K562 (cell line): ENCODE results near the gene OVOL3. TPM values are rescaled to one million over a fixed set of nuclear protein-coding genes. Genes with fewer than 3 reads are reported as not detected.
A peak's percentile ranks its signal among the peaks of the same experiment; 100 is the strongest.

Experiments
- CEBPG ChIP-seq, 3 experiments: fragments of 200-800 bp in 1 of 3; sonication (Bioruptor generic) in 1 of 3; sonication (generic) in 1 of 3; formaldehyde crosslinking in 1 of 3; IDR thresholded peaks in 2 of 3; conservative IDR thresholded peaks in 1 of 3; 2 replicates each; pipeline versions ENCODE4 v1.6.1 to v1.8.0; 2016 to 2022; ENCODE audit warnings: missing compliant biosample characterization in 2 of 3, missing genetic modification characterization in 2 of 3, mild to moderate bottlenecking in 1 of 3, missing genetic modification reagents in 1 of 3
- CXXC5 ChIP-seq: fragments of 250-450 bp; sonication (Bioruptor Pico); IDR thresholded peaks from 2 replicates; pipeline ENCODE4 v1.8.0; 2022; ENCODE audit warnings: inconsistent platforms, mild to moderate bottlenecking, moderate library complexity
- EP300 ChIP-seq: IDR thresholded peaks from 2 replicates; pipeline ENCODE4 v1.6.1; 2012; ENCODE audit warnings: low read length, improper control_type of control experiment
- EP400 ChIP-seq: fragments of 450-650 bp; IDR thresholded peaks from 2 replicates; pipeline ENCODE4 v1.6.1; 2017; ENCODE audit warnings: antibody characterized with exemption, mild to moderate bottlenecking, moderate library complexity
- FOS ChIP-seq: IDR thresholded peaks from 3 replicates; pipeline ENCODE4 v1.6.1; 2011; ENCODE audit not compliant: insufficient read length; ENCODE audit errors: extremely low read depth
- HNRNPL ChIP-seq: fragments of 200-400 bp; formaldehyde crosslinking; IDR thresholded peaks from 2 replicates; pipeline ENCODE4 v1.6.1; 2017; ENCODE audit warnings: low read depth, mild to moderate bottlenecking, low read length
- ILK ChIP-seq: fragments of 450-650 bp; IDR thresholded peaks from 2 replicates; pipeline ENCODE4 v1.6.1; 2016; ENCODE audit warnings: missing genetic modification characterization, low read depth, mild to moderate bottlenecking, missing compliant biosample characterization, moderate library complexity, borderline replicate concordance
- KLF13 ChIP-seq: fragments of 450-650 bp; IDR thresholded peaks from 2 replicates; pipeline ENCODE4 v1.6.1; 2016; ENCODE audit warnings: missing genetic modification characterization, low read depth, mild to moderate bottlenecking, missing compliant biosample characterization, moderate library complexity, borderline replicate concordance
- NCOA2 ChIP-seq, 2 experiments: fragments of 450-650 bp; IDR thresholded peaks; 2 replicates each; pipeline ENCODE4 v1.6.1; 2018; ENCODE audit warnings: mild to moderate bottlenecking in 2 of 2, moderate library complexity in 1 of 2; ENCODE audit not compliant: partially characterized antibody in 2 of 2
- NR4A1 ChIP-seq, 2 experiments: fragments of 250-450 bp in 1 of 2; fragments of 450-650 bp in 1 of 2; sonication (Bioruptor Pico) in 1 of 2; IDR thresholded peaks; 2 replicates each; pipeline versions ENCODE4 v1.4.0 to v1.6.1; 2016 to 2020; ENCODE audit warnings: mild to moderate bottlenecking in 2 of 2, missing compliant biosample characterization in 1 of 2, missing genetic modification characterization in 1 of 2, moderate library complexity in 1 of 2
- PML ChIP-seq: IDR thresholded peaks from 2 replicates; pipeline ENCODE4 v1.6.1; 2012; ENCODE audit warnings: low read length, inconsistent platforms
- POLR2AphosphoS2 ChIP-seq: IDR thresholded peaks from 2 replicates; pipeline ENCODE4 v1.6.1; 2012; ENCODE audit warnings: low read length, improper control_type of control experiment
- RBBP5 ChIP-seq: fragments of 200-600 bp; sonication (generic); IDR thresholded peaks from 2 replicates; pipeline ENCODE4 v1.6.1; 2012; ENCODE audit warnings: borderline replicate concordance, mild to moderate bottlenecking, low read length, control low read depth, inconsistent platforms; ENCODE audit not compliant: insufficient read depth, poor library complexity, severe bottlenecking
- RBM25 ChIP-seq: fragments of 200-400 bp; formaldehyde crosslinking; IDR thresholded peaks from 2 replicates; pipeline ENCODE4 v1.6.1; 2018; ENCODE audit warnings: low read length, low read depth, moderate library complexity; ENCODE audit not compliant: severe bottlenecking
- SETDB1 ChIP-seq: IDR thresholded peaks from one replicate; pipeline ENCODE4 v1.6.1; 2012; ENCODE audit warnings: low read length, control low read depth, inconsistent platforms
- SP2 ChIP-seq: IDR thresholded peaks from 2 replicates; pipeline ENCODE4 v1.6.1; 2011; ENCODE audit warnings: mild to moderate bottlenecking, low read depth, low read length, moderate library complexity; ENCODE audit not compliant: poor library complexity, severe bottlenecking; ENCODE audit errors: extremely low read depth
- TAL1 ChIP-seq: fragments of 450-650 bp; IDR thresholded peaks from 2 replicates; pipeline ENCODE4 v1.6.1; 2016; ENCODE audit warnings: mild to moderate bottlenecking
- ZBED1 ChIP-seq: IDR thresholded peaks from 2 replicates; pipeline ENCODE4 v1.6.1; 2014
- ZC3H4 ChIP-seq: sonication (generic); formaldehyde crosslinking; IDR thresholded peaks from 2 replicates; pipeline ENCODE4 v1.9.0; 2021; ENCODE audit warnings: missing genetic modification reagents, borderline replicate concordance
- ZNF239 ChIP-seq: fragments of 250-450 bp; sonication (Bioruptor Pico); IDR thresholded peaks from 2 replicates; pipeline ENCODE4 v1.4.0; 2020; ENCODE audit warnings: mild to moderate bottlenecking
- ZNF253 ChIP-seq: fragments of 250-450 bp; sonication (Bioruptor Pico); conservative IDR thresholded peaks from 2 replicates; pipeline ENCODE4 v1.6.1; 2021; ENCODE audit warnings: mild to moderate bottlenecking
- ZNF436 ChIP-seq: fragments of 250-450, 450-650 bp; sonication (Bioruptor Pico); formaldehyde crosslinking; IDR thresholded peaks from 2 replicates; pipeline ENCODE4 v1.7.0; 2020; ENCODE audit warnings: mild to moderate bottlenecking
- ZNF445 ChIP-seq: fragments of 250-450 bp; sonication (Bioruptor Pico); IDR thresholded peaks from 2 replicates; pipeline ENCODE4 v1.4.0; 2020; ENCODE audit warnings: low read depth, mild to moderate bottlenecking, moderate library complexity
- ZNF717 ChIP-seq: fragments of 250-450 bp; sonication (Bioruptor Pico); IDR thresholded peaks from 2 replicates; pipeline ENCODE4 v1.5.0; 2021
- polyA plus RNA-seq, 8 experiments: library from polyadenylated mRNA; depleted of rRNA in 4 of 8; stranded (reverse) in 5 of 8; unstranded in 3 of 8; fragments of >200 nt; fragmentation: Nextera tagmentation in 2 of 8; fragmentation: Illumina TruSeq in 1 of 8; extraction: Ambion mirVana in 2 of 8; extraction: Trizol in 1 of 8; gene quantifications; 2 replicates each; pipeline versions ENCODE4 v1.2.1 to v1.2.3, GENCODE V29; 2011 to 2014; ENCODE audit warnings: inconsistent platforms in 1 of 8, missing spikeins in 1 of 8
- total RNA-seq, 7 experiments: library from RNA; depleted of rRNA in 6 of 7; stranded (reverse); fragments of >200 nt in 6 of 7; fragmentation: Illumina TruSeq in 2 of 7; extraction: Trizol in 2 of 7; gene quantifications; 2 replicates each; pipeline versions ENCODE4 v1.2.1 to v1.2.3, GENCODE V29; 2011 to 2021; ENCODE audit warnings: low replicate concordance in 1 of 7
- TF ChIP-seq, protein P1 (sequence below): fragments of 250-450 bp; sonication (Bioruptor Pico); IDR thresholded peaks from 2 replicates; pipeline ENCODE4 v1.8.0; 2021; ENCODE audit warnings: mild to moderate bottlenecking, moderate library complexity
- TF ChIP-seq, protein P2 (sequence below): fragments of 250-450 bp; sonication (Bioruptor Pico); IDR thresholded peaks from 2 replicates; pipeline ENCODE4 v1.5.1; 2021; ENCODE audit warnings: mild to moderate bottlenecking

OVOL3 gene
- total and polyA plus RNA-seq, 9 of the 15 experiments (the other 6 are each of a cell fraction or from before 2014, with no cell fraction given): not detected

DNA sequence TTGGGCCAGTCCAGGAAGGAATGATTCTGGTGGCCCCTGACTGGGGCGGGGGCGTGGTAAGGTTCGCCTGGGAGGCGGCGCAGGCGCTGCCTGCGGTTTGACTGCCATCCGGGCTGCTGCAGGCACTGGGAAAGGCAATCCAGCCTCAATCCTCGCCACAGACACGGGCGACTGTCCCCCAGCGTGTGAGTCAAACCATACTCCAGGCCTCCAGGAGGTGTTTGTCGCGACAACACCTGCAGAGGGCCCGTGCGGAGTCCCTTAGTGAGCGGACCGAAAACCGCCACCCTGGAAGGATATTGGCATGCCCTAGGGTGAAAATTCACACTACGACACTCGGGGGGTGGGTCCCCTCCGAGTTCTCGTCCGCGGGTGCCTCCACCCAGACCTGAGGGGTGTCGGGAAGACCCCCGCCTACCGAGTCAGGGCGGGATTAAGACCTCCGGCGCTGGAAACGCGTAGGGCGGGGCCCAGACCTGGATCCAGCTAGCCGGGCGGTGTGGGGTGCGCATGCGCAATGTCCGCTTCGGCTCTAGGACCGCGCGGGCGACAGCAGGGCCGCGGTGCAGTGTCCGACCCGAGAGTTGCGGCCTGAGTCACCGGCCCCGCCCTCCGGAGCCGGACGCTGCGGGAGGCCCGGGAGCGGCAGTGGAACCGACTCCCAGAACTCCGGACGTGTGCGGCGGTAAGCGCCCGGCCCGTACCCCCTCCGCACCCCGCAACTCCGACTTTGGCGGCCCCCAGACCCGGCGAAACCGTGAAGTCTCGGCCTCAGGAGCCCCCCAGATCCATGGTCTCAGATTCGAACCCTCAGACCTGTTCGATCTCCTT lies 28.7 kb downstream of the OVOL3 start, which contains the start of gene CAPNS1 (continued):
- TF ChIP-seq, protein P1, sequence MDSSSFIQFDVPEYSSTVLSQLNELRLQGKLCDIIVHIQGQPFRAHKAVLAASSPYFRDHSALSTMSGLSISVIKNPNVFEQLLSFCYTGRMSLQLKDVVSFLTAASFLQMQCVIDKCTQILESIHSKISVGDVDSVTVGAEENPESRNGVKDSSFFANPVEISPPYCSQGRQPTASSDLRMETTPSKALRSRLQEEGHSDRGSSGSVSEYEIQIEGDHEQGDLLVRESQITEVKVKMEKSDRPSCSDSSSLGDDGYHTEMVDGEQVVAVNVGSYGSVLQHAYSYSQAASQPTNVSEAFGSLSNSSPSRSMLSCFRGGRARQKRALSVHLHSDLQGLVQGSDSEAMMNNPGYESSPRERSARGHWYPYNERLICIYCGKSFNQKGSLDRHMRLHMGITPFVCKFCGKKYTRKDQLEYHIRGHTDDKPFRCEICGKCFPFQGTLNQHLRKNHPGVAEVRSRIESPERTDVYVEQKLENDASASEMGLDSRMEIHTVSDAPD (CRISPR knock-in tag): no peak
- TF ChIP-seq ZC3H4 (CRISPR knock-in tag) (no peak), CEBPG (CRISPR knock-in tag; IDR thresholded peaks at IDR 0.05) (no peak), CEBPG (tag; conservative IDR thresholded peaks at IDR 0.05 in 1 of 2, IDR thresholded peaks at IDR 0.05 in 1 of 2) (no peak), POLR2AphosphoS2 (peak; percentile 88; the same call in 1 of the 2 replicates), SP2 (no peak), ZNF717 (CRISPR knock-in tag) (no peak), ZNF436 (CRISPR knock-in tag) (no peak), ZNF253 (CRISPR knock-in tag) (no peak), PML (peak; percentile 47; the same call in 1 of the 2 replicates), SETDB1 (no peak), RBBP5 (peak; percentile 30), RBM25 (no peak), NCOA2 (IDR thresholded peaks at IDR 0.05; ENCODE audit: partially characterized antibody in 2 of 2) (no peak), ZBED1 (peak; percentile 97), EP300 (no peak; the same call in 1 of the 2 replicates), FOS (peak; percentile 5), NR4A1 (CRISPR knock-in tag; IDR thresholded peaks at IDR 0.05) (no peak), NR4A1 (tag; IDR thresholded peaks at IDR 0.05) (0 out of 2 replicates have a peak, but pooled peaks have one; percentile 59), ZNF239 (no peak), CXXC5 (peak; percentile 93), KLF13 (peak; percentile 59; the same call in 1 of the 2 replicates), ILK (tag) (no peak), EP400 (peak; percentile 76), TAL1 (no peak), ZNF445 (CRISPR knock-in tag) (no peak; the same call in 1 of the 2 replicates), HNRNPL (no peak)
- TF ChIP-seq, protein P2, sequence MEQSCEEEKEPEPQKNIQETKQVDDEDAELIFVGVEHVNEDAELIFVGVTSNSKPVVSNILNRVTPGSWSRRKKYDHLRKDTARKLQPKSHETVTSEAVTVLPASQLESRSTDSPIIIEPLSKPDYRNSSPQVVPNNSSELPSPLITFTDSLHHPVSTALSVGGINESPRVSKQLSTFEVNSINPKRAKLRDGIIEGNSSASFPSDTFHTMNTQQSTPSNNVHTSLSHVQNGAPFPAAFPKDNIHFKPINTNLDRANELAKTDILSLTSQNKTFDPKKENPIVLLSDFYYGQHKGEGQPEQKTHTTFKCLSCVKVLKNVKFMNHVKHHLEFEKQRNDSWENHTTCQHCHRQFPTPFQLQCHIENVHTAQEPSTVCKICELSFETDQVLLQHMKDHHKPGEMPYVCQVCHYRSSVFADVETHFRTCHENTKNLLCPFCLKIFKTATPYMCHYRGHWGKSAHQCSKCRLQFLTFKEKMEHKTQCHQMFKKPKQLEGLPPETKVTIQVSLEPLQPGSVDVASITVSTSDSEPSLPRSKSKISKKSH (CRISPR knock-in tag): no peak
